Colonic mucosa (tissue), 4 donors: ENCODE data around the gene STRA8. TPM values are rescaled to one million over a fixed set of nuclear protein-coding genes. Genes with fewer than 3 reads are reported as not detected.

Experiments
- DNase-seq: peaks from one replicate; pipeline ENCODE4 v3.0.0-alpha.2; 2020
- H3K27ac ChIP-seq: fragments of 200-600 bp; one replicate; pipeline ENCODE4 v1.8.0; 2021
- H3K27me3 ChIP-seq: fragments of 200-600 bp; one replicate; pipeline ENCODE4 v1.8.0; 2021
- H3K36me3 ChIP-seq: fragments of 200-600 bp; one replicate; pipeline ENCODE4 v1.8.0; 2021
- H3K4me1 ChIP-seq: fragments of 200-600 bp; one replicate; pipeline ENCODE4 v1.8.0; 2021; ENCODE audit warnings: mild to moderate bottlenecking
- H3K4me3 ChIP-seq: fragments of 200-600 bp; one replicate; pipeline ENCODE4 v1.8.0; 2021
- H3K9ac ChIP-seq, 2 donors: one replicate each; pipeline ENCODE4 v1.7.0; 2013; ENCODE audit warnings: control low read depth in 2 of 2, low read depth in 2 of 2, low read length in 2 of 2
- H3K9me3 ChIP-seq: fragments of 200-600 bp; one replicate; pipeline ENCODE4 v1.8.0; 2021
- intact Hi-C: fragments of 100-400 bp; cut with DNase I; formaldehyde crosslinking; loops from one replicate; pipeline ENCODE4 v1.14.1; 2022
- total RNA-seq, 2 donors: library from RNA; stranded (reverse); fragmentation: NEBNext Ultra II Directional in 1 of 2; extraction: Animal tissue kit (Norgen Biotek cat#: 25700) in 1 of 2; gene quantifications; one replicate each; pipeline ENCODE4 v1.2.1, GENCODE V29; 2021
- TF ChIP-seq, protein P1 (sequence below): fragments of 200-600 bp; IDR thresholded peaks from one replicate; pipeline ENCODE4 v1.8.0; 2022; ENCODE audit warnings: antibody characterized with exemption, mild to moderate bottlenecking
- donor health status: healthy.
- donor health status: DM: no; HTN: no; CAD: no.
- donor health status: DM: no; HTN: no; CAD: no.

Gene STRA8, protein sequence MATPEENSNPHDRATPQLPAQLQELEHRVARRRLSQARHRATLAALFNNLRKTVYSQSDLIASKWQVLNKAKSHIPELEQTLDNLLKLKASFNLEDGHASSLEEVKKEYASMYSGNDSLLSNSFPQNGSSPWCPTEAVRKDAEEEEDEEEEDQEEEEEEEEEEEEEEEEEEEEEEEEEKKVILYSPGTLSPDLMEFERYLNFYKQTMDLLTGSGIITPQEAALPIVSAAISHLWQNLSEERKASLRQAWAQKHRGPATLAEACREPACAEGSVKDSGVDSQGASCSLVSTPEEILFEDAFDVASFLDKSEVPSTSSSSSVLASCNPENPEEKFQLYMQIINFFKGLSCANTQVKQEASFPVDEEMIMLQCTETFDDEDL
- not detected for total RNA-seq

DNA sequence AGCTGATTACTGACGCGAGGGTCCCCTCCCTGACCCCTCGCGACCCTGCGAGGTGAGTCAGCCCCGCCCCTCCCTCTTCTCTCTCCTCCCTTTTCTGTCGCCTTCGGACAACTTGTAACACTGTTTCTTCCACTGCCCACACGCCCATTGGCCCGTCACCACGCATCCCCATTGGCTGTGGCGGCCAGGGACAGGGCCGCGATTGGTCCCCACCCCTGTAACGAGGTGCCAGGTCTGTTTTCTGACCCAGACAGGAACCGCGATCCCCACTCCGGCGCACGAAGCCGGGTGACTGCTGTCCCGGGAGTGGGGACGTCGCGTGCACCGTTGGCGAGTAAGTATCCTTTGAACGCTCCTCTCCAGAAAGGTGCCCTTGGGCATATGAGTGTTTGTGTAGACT lies at the start of gene STRA8:
Gene STRA8, plus strand, starts transcription at position 269 of the 400 bp plus-strand sequence. CDS start 6,687 bp downstream, outside the sequence.
- Histone ChIP-seq H3K36me3 (no peaks in the 10 kb centered on the region), H3K9ac (no peak within 1 kb of the TSS), H3K4me3 (no peak within 1 kb of the TSS), H3K9me3 (no peaks in the 10 kb centered on the region), H3K27me3 (no peaks in the 10 kb centered on the region), H3K4me1 (no peaks in the 10 kb centered on the region), H3K27ac (no peak within 1 kb of the TSS)
- TF ChIP-seq, protein P1, sequence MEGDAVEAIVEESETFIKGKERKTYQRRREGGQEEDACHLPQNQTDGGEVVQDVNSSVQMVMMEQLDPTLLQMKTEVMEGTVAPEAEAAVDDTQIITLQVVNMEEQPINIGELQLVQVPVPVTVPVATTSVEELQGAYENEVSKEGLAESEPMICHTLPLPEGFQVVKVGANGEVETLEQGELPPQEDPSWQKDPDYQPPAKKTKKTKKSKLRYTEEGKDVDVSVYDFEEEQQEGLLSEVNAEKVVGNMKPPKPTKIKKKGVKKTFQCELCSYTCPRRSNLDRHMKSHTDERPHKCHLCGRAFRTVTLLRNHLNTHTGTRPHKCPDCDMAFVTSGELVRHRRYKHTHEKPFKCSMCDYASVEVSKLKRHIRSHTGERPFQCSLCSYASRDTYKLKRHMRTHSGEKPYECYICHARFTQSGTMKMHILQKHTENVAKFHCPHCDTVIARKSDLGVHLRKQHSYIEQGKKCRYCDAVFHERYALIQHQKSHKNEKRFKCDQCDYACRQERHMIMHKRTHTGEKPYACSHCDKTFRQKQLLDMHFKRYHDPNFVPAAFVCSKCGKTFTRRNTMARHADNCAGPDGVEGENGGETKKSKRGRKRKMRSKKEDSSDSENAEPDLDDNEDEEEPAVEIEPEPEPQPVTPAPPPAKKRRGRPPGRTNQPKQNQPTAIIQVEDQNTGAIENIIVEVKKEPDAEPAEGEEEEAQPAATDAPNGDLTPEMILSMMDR = no peak
- intact Hi-C loops = no loop called here
- DNase-seq = no peak

DNA sequence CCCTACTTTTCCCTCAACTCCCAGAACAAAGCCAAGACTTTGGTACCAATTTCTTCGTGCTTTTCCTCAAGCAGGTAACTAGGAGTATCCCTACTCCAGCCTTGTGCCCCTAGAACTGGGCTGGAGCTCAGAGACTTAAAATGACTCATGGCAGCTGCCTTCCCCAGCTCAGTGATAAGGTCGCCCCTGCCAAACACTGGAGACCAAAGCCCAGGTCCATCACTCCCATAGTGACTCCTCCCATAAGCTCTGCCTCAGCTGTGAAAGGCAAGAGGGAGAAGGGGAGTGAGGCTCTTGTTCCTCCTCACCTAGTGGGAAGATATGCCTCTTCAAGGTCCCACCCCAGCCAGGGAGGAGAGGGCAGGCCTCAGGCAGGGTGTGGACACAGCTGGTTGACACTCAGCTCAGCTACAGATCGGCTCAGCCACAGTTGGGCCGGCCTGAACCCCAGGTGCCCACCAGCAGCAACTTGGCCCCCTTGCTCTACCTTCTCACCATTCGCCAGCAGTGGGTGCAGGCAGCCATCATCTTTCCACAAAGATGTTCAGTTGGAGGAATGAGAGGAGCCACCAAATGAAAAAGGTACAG lies 49.3 kb upstream of the STRA8 start:
- no peaks in the 10 kb centered on the region for H3K27me3 ChIP-seq
- no peak overlapping the region for H3K4me3 ChIP-seq
- no peak overlapping the region for H3K9ac ChIP-seq
- no peaks in the 10 kb centered on the region for H3K4me1 ChIP-seq
- DNase-seq = no peak
- intact Hi-C loops = no loop called here
- no peak overlapping the region for H3K27ac ChIP-seq
- TF ChIP-seq, protein P1 = no peak
- H3K36me3 ChIP-seq = no peaks in the 10 kb centered on the region
- no peaks in the 10 kb centered on the region for H3K9me3 ChIP-seq

DNA sequence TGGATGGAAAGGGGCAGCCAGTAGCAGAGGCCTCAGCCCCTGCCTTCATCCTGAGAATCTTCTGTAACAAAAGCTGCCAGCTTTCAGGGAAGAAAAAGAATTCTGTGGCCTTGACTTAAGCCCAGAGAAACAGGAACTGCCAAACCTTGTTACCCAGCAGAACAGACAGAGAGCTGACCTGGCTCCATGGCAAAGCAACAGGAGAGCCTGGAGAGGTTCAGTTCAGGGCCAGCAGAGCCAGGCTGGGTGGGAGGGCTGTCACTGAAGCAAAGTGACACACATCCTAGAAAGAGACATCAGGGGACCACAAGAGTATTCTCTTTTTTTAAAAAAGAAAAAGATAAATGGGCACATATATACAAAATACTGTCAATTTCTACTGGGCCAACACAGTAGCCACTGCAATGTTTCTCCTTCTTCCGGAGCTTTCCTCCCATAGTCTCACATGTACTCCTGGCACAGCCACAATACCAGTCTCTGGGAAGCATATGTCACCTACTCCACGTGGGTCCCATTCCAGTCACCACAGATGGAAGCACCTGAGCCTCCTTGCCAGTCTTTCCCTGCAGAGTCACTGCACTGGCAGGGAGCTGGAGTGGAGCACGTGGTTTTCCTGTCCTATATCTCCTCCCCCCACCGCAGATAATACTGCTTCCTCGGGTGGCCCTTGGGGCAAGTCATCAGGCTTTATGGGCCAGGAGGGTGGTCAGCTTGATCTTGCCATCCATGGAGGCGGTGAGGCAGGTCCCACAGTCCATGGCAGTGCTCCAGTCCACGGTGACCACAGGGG lies 48.0 kb upstream of the STRA8 start:
- Histone ChIP-seq H3K9ac (no peak overlapping the region), H3K36me3 (no peaks in the 10 kb centered on the region), H3K4me1 (no peaks in the 10 kb centered on the region), H3K9me3 (no peaks in the 10 kb centered on the region), H3K27ac (no peak overlapping the region), H3K27me3 (no peaks in the 10 kb centered on the region), H3K4me3 (no peak overlapping the region)
- TF ChIP-seq, protein P1 = no peak
- no peak for DNase-seq
- intact Hi-C loops = no loop called here

DNA sequence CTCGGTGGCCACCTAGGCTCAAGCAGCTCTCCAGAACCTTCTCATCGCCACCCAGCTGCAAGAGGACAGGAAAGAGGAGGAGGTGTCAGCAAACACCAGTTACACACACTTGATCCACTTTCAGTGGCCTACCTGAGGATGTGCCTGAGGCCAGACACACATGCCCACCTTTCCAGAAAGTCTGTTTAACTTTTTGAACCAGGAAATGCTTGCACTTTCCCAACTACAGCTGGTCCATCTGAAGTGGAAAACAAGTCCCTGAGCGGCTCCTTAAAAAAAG lies 47.4 kb upstream of the STRA8 start:
- Histone ChIP-seq H3K36me3 (no peaks in the 10 kb centered on the region), H3K9ac (no peak overlapping the region), H3K4me3 (no peak overlapping the region), H3K27me3 (no peaks in the 10 kb centered on the region), H3K9me3 (no peaks in the 10 kb centered on the region), H3K4me1 (no peaks in the 10 kb centered on the region), H3K27ac (no peak overlapping the region)
- DNase-seq = no peak
- intact Hi-C loops = no loop called here
- TF ChIP-seq, protein P1 = no peak

DNA sequence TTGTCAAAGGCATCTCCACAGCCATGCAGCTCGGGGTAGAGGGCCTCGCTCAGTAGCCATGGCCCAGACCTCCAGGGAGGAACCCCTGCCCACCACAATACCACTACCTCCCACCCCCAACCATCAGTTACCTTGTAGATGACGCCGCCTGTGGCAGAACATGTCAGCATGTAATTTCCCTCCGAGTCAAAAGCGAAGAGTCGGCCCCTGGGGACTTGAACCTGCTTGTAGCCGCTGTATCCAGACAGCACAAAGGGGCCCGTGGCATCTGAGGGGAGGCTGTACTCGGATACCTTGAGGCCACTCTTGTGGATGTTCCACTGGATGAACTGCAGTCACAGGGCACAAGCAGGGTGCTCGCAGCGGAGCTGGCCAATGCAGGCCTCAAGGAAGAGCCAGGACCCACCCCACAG lies 46.8 kb upstream of the STRA8 start:
- TF ChIP-seq, protein P1 = no peak
- DNase-seq = no peak
- Histone ChIP-seq H3K27ac (no peak overlapping the region), H3K4me3 (no peak overlapping the region), H3K27me3 (no peaks in the 10 kb centered on the region), H3K36me3 (no peaks in the 10 kb centered on the region), H3K9ac (no peak overlapping the region), H3K4me1 (no peaks in the 10 kb centered on the region), H3K9me3 (no peaks in the 10 kb centered on the region)
- intact Hi-C loops = no loop called here
